Fibroblast of lung (primary cell): ENCODE data around the gene CD302.

Source experiments
- EZH2 ChIP-seq: IDR thresholded peaks from 2 replicates; pipeline ENCODE4 v1.5.1; 2012; ENCODE audit warnings: low read length, control low read depth, mild to moderate bottlenecking; ENCODE audit errors: missing control alignments
- TF ChIP-seq, protein P1 (sequence below), 2 donors: IDR thresholded peaks in 1 of 2; conservative IDR thresholded peaks in 1 of 2; 1 replicate in 1 of 2; 2 replicates in 1 of 2; pipeline ENCODE4 v1.5.1; 2011 to 2012; ENCODE audit warnings: low read length in 2 of 2, control low read depth in 1 of 2, inconsistent platforms in 1 of 2, low read depth in 1 of 2, mild to moderate bottlenecking in 1 of 2

DNA sequence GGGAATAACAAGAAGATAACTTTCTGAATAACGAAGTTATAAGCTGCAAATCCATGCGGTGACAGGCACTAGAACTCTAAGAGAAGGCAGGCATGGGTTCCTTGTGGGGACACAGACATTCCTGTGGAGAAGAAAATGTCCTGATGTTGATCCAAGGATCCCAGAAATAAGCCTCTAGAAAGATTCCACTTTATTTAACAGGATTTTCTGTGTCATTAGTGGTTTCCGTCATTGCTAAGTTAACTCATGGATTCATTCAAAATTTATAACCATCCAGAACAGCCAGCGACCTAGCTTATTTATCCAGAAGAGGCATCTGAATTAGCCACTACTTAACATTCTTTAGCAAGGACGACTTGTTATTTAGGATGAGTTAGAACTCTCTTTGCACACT, 10.0 kb upstream of the CD302 start:
- TF ChIP-seq, protein P1, sequence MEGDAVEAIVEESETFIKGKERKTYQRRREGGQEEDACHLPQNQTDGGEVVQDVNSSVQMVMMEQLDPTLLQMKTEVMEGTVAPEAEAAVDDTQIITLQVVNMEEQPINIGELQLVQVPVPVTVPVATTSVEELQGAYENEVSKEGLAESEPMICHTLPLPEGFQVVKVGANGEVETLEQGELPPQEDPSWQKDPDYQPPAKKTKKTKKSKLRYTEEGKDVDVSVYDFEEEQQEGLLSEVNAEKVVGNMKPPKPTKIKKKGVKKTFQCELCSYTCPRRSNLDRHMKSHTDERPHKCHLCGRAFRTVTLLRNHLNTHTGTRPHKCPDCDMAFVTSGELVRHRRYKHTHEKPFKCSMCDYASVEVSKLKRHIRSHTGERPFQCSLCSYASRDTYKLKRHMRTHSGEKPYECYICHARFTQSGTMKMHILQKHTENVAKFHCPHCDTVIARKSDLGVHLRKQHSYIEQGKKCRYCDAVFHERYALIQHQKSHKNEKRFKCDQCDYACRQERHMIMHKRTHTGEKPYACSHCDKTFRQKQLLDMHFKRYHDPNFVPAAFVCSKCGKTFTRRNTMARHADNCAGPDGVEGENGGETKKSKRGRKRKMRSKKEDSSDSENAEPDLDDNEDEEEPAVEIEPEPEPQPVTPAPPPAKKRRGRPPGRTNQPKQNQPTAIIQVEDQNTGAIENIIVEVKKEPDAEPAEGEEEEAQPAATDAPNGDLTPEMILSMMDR (conservative IDR thresholded peaks at IDR 0.05 in 1 of 2, IDR thresholded peaks at IDR 0.05 in 1 of 2; ENCODE audit: low read depth in 1 of 2, low read length in 2 of 2), result no peak
- TF ChIP-seq EZH2, result no peak
